Left hindlimb (tissue), 1 donor: Measurements from ENCODE around the gene TCP11.

ENCODE experiments used
- DNase-seq: peaks from one replicate; pipeline ENCODE4 v3.0.0-alpha.2; 2018

TCP11 gene

GRCh38 chr6:35170891-35171290, 29.8 kb upstream of the TCP11 start:
- no peak for DNase-seq

- DNase-seq = no peak
Observed at GRCh38 chr6:35170166-35170565, 29.0 kb upstream of the TCP11 start.

GRCh38 chr6:35168461-35168861, 27.3 kb upstream of the TCP11 start:
- no peak for DNase-seq

GRCh38 chr6:35167505-35167904, 26.4 kb upstream of the TCP11 start:
- no peak for DNase-seq

- DNase-seq = no peak
Observed at GRCh38 chr6:35166520-35166919, 25.4 kb upstream of the TCP11 start.

- DNase-seq = no peak
Observed at GRCh38 chr6:35166116-35166515, 25.0 kb upstream of the TCP11 start.

GRCh38 chr6:35165630-35166071, 24.5 kb upstream of the TCP11 start:
- no peak for DNase-seq

GRCh38 chr6:35164868-35165267, 23.7 kb upstream of the TCP11 start:
- no peak for DNase-seq

GRCh38 chr6:35164277-35164676, 23.1 kb upstream of the TCP11 start:
- no peak for DNase-seq

- no peak for DNase-seq
Observed at GRCh38 chr6:35163836-35164235, 22.7 kb upstream of the TCP11 start.

GRCh38 chr6:35161776-35162607, 20.9 kb upstream of the TCP11 start:
- no peak for DNase-seq

- no peak for DNase-seq
Observed at GRCh38 chr6:35161266-35161665, 20.1 kb upstream of the TCP11 start.

- no peak for DNase-seq
Observed at GRCh38 chr6:35160642-35161041, 19.5 kb upstream of the TCP11 start.

GRCh38 chr6:35158520-35158919, 17.4 kb upstream of the TCP11 start:
- no peak for DNase-seq

- no peak for DNase-seq
Observed at GRCh38 chr6:35154947-35155346, 13.8 kb upstream of the TCP11 start.

- no peak for DNase-seq
Observed at GRCh38 chr6:35154262-35154661, 13.1 kb upstream of the TCP11 start.

GRCh38 chr6:35152067-35152707, 11.0 kb upstream of the TCP11 start:
- no peak for DNase-seq

GRCh38 chr6:35151466-35151865, 10.3 kb upstream of the TCP11 start:
- DNase-seq = no peak

- no peak for DNase-seq
Observed at GRCh38 chr6:35149891-35150566, 8.9 kb upstream of the TCP11 start.

- no peak for DNase-seq
Observed at GRCh38 chr6:35148167-35148741, 7.1 kb upstream of the TCP11 start.

GRCh38 chr6:35147486-35147885, 6.3 kb upstream of the TCP11 start:
- no peak for DNase-seq

GRCh38 chr6:35147026-35147425, 5.9 kb upstream of the TCP11 start:
- DNase-seq = no peak

GRCh38 chr6:35146453-35146852, 5.3 kb upstream of the TCP11 start:
- peak; percentile 41 for DNase-seq

GRCh38 chr6:35145757-35146156, 4.6 kb upstream of the TCP11 start:
- DNase-seq = no peak
